HepG2 (cell line): Measurements from ENCODE around the gene SULT1C4. TPM values are rescaled to one million over a fixed set of nuclear protein-coding genes. Genes with fewer than 3 reads are reported as not detected.

Experiments
- ATAC-seq: fragments of 200-7000 bp; cut with Tn5 transposase; 3 replicates; pipeline ENCODE4 v1.9.1; 2020; ENCODE audit warnings: mild to moderate bottlenecking, moderate library complexity
- BruUV-seq: library from RNA; stranded (reverse); fragments of 400-500 nt; replicated peaks from 2 replicates; lab custom pipeline; 2021; lab: Mats Ljungman, UMichigan
- CTCF ChIA-PET: fragments of 300-600 bp; formaldehyde crosslinking; extraction: SDS; loops from one replicate; lab custom pipeline; 2021; ENCODE audit warnings: low total read pairs, inconsistent platforms, low intra/inter-chr PET ratio; lab: Yijun Ruan, JAX
- POLR2A ChIA-PET: fragments of 350-600 bp; sonication (Branson Sonifier 250); formaldehyde crosslinking; loops from one replicate; lab custom pipeline; 2020; ENCODE audit warnings: antibody characterized with exemption, inconsistent platforms; lab: Yijun Ruan, JAX
- DNase-seq: peaks from one replicate; pipeline ENCODE4 v3.0.0-alpha.2; 2015; ENCODE audit warnings: low spot score
- FAIRE-seq: peaks from 3 replicates; lab custom pipeline; 2011; peaks lifted over from hg19 to GRCh38; lab: Jason Lieb, UNC
- H2AFZ ChIP-seq: one replicate; pipeline ENCODE4 v1.6.1; 2011; ENCODE audit warnings: low read length, inconsistent platforms
- H3K27ac ChIP-seq: fragments of 300-600 bp; 3 replicates; pipeline ENCODE4 v1.8.0; 2011; ENCODE audit warnings: mixed run types, mild to moderate bottlenecking, mixed read lengths, low read length, inconsistent platforms; ENCODE audit not compliant: insufficient read depth; ENCODE audit errors: extremely low read length
- H3K27me3 ChIP-seq, 2 experiments: fragments of 200-600 bp in 1 of 2; 2 replicates in 1 of 2; 3 replicates in 1 of 2; pipeline versions ENCODE4 v1.6.0 to v1.8.0; 2011; ENCODE audit warnings: low read length in 2 of 2, mild to moderate bottlenecking in 2 of 2, moderate library complexity in 2 of 2, inconsistent platforms in 1 of 2; ENCODE audit not compliant: insufficient read depth in 2 of 2, control insufficient read depth in 1 of 2
- H3K36me3 ChIP-seq, 2 experiments: fragments of 200-600 bp in 1 of 2; replicated peaks in 1 of 2; 2 replicates in 1 of 2; 3 replicates in 1 of 2; pipeline versions ENCODE4 v1.5.1 to v1.8.0; 2011; ENCODE audit warnings: low read length in 2 of 2, inconsistent platforms in 1 of 2; ENCODE audit not compliant: insufficient read depth in 2 of 2, control insufficient read depth in 1 of 2
- H3K4me1 ChIP-seq: 2 replicates; pipeline ENCODE4 v1.5.1; 2012; ENCODE audit warnings: low read length, inconsistent platforms; ENCODE audit not compliant: insufficient read depth
- H3K4me2 ChIP-seq: 2 replicates; pipeline ENCODE4 v1.6.0; 2011; ENCODE audit warnings: low read depth, low read length, inconsistent platforms
- H3K4me3 ChIP-seq, 3 experiments: fragments of 200-600 bp in 1 of 3; sonication (generic), shearing (Covaris generic) in 1 of 3; replicated peaks in 1 of 3; 2 replicates each; pipeline ENCODE4 v1.5.1; 2011 to 2016; ENCODE audit warnings: low read length in 3 of 3, inconsistent platforms in 2 of 3, low read depth in 2 of 3, mild to moderate bottlenecking in 2 of 3, control low read depth in 1 of 3, mixed read lengths in 1 of 3; ENCODE audit not compliant: insufficient read depth in 1 of 3
- H3K79me2 ChIP-seq: one replicate; pipeline ENCODE4 v1.6.1; 2011; ENCODE audit warnings: low read length, inconsistent platforms; ENCODE audit not compliant: insufficient read depth
- H3K9ac ChIP-seq: 2 replicates; pipeline ENCODE4 v1.6.0; 2011; ENCODE audit warnings: mild to moderate bottlenecking, low read depth, low read length, inconsistent platforms; ENCODE audit not compliant: insufficient read depth
- H3K9me3 ChIP-seq: 2 replicates; pipeline ENCODE4 v1.5.1; 2012; ENCODE audit warnings: mild to moderate bottlenecking, low read length
- H4K20me1 ChIP-seq: 2 replicates; pipeline ENCODE4 v1.6.0; 2011; ENCODE audit warnings: inconsistent platforms, mild to moderate bottlenecking, low read length, moderate library complexity; ENCODE audit not compliant: insufficient read depth
- ESRRA ChIP-seq: sonication (generic); formaldehyde crosslinking; IDR thresholded peaks from 2 replicates; pipeline ENCODE4 v1.5.1; 2020; ENCODE audit warnings: mild to moderate bottlenecking, low read depth, missing genetic modification reagents
- HCFC1 ChIP-seq: fragments of 150-350 bp; IDR thresholded peaks from 2 replicates; pipeline ENCODE4 v1.6.1; 2014; ENCODE audit warnings: low read depth, low read length
- RARA ChIP-seq: IDR thresholded peaks from 2 replicates; pipeline ENCODE4 v1.6.1; 2016; ENCODE audit warnings: missing genetic modification reagents, missing compliant biosample characterization
- REL ChIP-seq: sonication (generic); formaldehyde crosslinking; conservative IDR thresholded peaks from 2 replicates; pipeline ENCODE4 v1.8.0; 2022; ENCODE audit warnings: mild to moderate bottlenecking, missing genetic modification reagents, moderate library complexity
- SKI ChIP-seq: fragments of 450-650 bp; IDR thresholded peaks from one replicate; pipeline ENCODE4 v1.6.1; 2018; ENCODE audit warnings: mild to moderate bottlenecking; ENCODE audit not compliant: partially characterized antibody
- TCF7 ChIP-seq: sonication (generic); IDR thresholded peaks from 2 replicates; pipeline ENCODE4 v1.6.1; 2016; ENCODE audit warnings: antibody characterized with exemption, low read depth
- ZBTB7A ChIP-seq: sonication (generic); formaldehyde crosslinking; IDR thresholded peaks from 2 replicates; pipeline ENCODE4 v1.8.0; 2022; ENCODE audit warnings: mild to moderate bottlenecking, missing genetic modification reagents
- WGBS: methylation state at CpG from one replicate; pipeline ENCODE4 v1.1.6; 2017; ENCODE audit warnings: low lambda C conversion rate; 5-methylcytosine and 5-hydroxymethylcytosine counted together
- in situ Hi-C: cut with HindIII; loops from 2 replicates; pipeline ENCODE4 v1.10.0; 2017; ENCODE audit warnings: low pct_unique_long_range_greater_than_20kb; ENCODE audit not compliant: extremely low pct_ligation_motif_present
- intact Hi-C: fragments of 100-400 bp; cut with micrococcal nuclease; formaldehyde crosslinking; loops from one replicate; pipeline ENCODE4 v1.10.0; 2022; ENCODE audit not compliant: unreplicated experiment
- polyA plus RNA-seq, 8 experiments: library from polyadenylated mRNA; depleted of rRNA in 3 of 8; stranded (reverse) in 7 of 8; unstranded in 1 of 8; fragments of >200 nt; fragmentation: Illumina TruSeq in 4 of 8; extraction: Trizol in 4 of 8; gene quantifications; 2 replicates each; pipeline versions ENCODE4 v1.2.1 to v1.2.3, GENCODE V29; 2011 to 2016; ENCODE audit warnings: low read depth in 4 of 8, missing spikeins in 1 of 8, mixed read lengths in 1 of 8; ENCODE audit not compliant: insufficient read depth in 1 of 8
- total RNA-seq, 5 experiments: library from RNA; depleted of rRNA; stranded (reverse); fragments of >200 nt; fragmentation: Illumina TruSeq; extraction: Trizol; gene quantifications; 2 replicates each; pipeline ENCODE4 v1.2.3, GENCODE V29; 2016; ENCODE audit warnings: low read depth in 1 of 5
- TF ChIP-seq, protein P1 (sequence below): sonication (generic); formaldehyde crosslinking; IDR thresholded peaks from 2 replicates; pipeline ENCODE4 v1.8.0; 2022; ENCODE audit warnings: low read depth, missing genetic modification reagents
- TF ChIP-seq, protein P2 (sequence below), 2 experiments: fragments of 450-650 bp in 1 of 2; sonication (generic) in 1 of 2; formaldehyde crosslinking; IDR thresholded peaks; 2 replicates each; pipeline versions ENCODE4 v1.5.0 to v1.8.0; 2020 to 2022; ENCODE audit warnings: mild to moderate bottlenecking in 1 of 2, missing genetic modification reagents in 1 of 2
- TF ChIP-seq, protein P3 (sequence below): IDR thresholded peaks from 2 replicates; pipeline ENCODE4 v1.4.0; 2020; ENCODE audit warnings: mild to moderate bottlenecking, missing genetic modification reagents
- TF ChIP-seq, protein P4 (sequence below): sonication (generic); formaldehyde crosslinking; IDR thresholded peaks from 2 replicates; pipeline ENCODE4 v1.4.0; 2020; ENCODE audit warnings: mild to moderate bottlenecking, missing genetic modification reagents

The SULT1C4 gene
- total and polyA plus RNA-seq, 2 of the 13 experiments (the other 11 are each of a cell fraction or from before 2014, with no cell fraction given) = 1.3 to 8.6 TPM

DNA sequence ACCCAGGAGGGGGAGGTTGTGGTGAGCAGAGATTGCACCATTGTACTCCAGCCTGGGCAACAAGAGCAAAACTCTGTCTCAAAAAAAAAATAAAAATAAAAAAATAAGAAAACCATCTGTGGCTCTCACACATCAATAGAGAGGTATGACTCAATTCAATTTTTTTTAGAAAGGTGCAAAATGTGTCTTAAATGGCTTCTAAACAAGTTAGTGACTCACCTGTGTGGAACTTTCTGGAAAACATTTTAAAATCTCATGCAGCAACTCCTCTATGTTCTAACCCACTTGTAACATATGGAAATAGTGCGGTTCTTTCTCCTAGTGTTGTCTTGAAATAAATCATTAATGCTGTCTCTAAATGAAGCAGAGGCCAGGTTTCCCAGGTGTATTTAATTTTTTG lies 10.7 kb upstream of the SULT1C4 start (continued):
- TF ChIP-seq, protein P1, sequence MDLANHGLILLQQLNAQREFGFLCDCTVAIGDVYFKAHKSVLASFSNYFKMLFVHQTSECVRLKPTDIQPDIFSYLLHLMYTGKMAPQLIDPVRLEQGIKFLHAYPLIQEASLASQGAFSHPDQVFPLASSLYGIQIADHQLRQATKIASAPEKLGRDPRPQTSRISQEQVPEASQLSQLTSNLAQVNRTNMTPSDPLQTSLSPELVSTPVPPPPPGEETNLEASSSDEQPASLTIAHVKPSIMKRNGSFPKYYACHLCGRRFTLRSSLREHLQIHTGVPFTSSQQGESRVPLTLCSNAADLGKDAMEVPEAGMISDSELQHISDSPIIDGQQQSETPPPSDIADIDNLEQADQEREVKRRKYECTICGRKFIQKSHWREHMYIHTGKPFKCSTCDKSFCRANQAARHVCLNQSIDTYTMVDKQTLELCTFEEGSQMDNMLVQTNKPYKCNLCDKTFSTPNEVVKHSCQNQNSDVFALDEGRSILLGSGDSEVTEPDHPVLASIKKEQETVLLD (CRISPR knock-in tag) = no peak
- TF ChIP-seq, all 625 proteins: peak for 0

DNA sequence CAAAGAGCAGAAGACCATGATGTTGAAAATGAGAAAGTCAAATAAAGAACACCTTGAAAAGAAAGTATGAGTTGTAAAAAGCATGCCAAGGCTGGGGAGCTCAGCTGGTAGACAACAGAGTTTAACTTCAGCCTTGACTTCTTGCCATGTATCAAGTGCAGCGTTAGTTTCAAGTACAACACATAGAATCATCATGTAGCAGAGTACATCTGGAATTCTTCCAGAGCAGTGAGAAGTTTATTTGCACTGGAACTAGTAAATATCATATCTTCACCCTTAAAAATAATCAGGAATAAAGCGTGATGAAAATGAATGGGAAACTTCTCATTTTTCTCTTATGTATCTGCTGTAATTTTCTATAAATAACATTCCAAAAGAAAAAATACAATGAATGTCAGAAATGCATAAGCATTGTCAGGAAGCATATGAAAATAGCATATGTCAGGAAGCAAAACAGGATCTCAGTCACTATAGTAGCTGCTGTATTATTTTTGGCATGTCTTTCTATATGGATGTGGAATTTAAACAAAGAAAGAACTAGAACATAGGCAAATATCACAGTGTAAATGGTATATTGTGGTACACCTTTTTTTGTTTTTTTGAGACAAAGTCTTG lies 10.1 kb upstream of the SULT1C4 start:
- intact Hi-C loops (no loop called here), in situ Hi-C loops (no loop called here)
- DNase-seq (peak; percentile 48), FAIRE-seq (no peak), ATAC-seq (no peak)
- H3K4me3 ChIP-seq = no peak overlapping the region
- 49% methylated on average over 2 of the region's 2 CpGs for WGBS
- no peaks in the 10 kb centered on the region for H4K20me1 ChIP-seq
- H3K27ac ChIP-seq = no peak overlapping the region
- no peaks in the 10 kb centered on the region for H3K27me3 ChIP-seq
- CTCF ChIA-PET = no interaction called here
- no peaks in the 10 kb centered on the region for H3K79me2 ChIP-seq
- H3K4me2 ChIP-seq = no peak overlapping the region
- H3K9me3 ChIP-seq = peaks cover 15% of the 10 kb centered on the region
- no TSS peak for BruUV-seq
- POLR2A ChIA-PET = no interaction called here
- no peaks in the 10 kb centered on the region for H3K36me3 ChIP-seq
- no peak overlapping the region for H3K9ac ChIP-seq
- no peak overlapping the region for H2AFZ ChIP-seq
- TF ChIP-seq, protein P2, sequence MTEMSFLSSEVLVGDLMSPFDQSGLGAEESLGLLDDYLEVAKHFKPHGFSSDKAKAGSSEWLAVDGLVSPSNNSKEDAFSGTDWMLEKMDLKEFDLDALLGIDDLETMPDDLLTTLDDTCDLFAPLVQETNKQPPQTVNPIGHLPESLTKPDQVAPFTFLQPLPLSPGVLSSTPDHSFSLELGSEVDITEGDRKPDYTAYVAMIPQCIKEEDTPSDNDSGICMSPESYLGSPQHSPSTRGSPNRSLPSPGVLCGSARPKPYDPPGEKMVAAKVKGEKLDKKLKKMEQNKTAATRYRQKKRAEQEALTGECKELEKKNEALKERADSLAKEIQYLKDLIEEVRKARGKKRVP (CRISPR knock-in tag; IDR thresholded peaks at IDR 0.05) = 0 out of 4 replicates have a peak, but pooled peaks of 1 of the 2 experiments have one; percentile 17
- no peak for TF ChIP-seq ZBTB7A (CRISPR knock-in tag)
- TF ChIP-seq, protein P3, sequence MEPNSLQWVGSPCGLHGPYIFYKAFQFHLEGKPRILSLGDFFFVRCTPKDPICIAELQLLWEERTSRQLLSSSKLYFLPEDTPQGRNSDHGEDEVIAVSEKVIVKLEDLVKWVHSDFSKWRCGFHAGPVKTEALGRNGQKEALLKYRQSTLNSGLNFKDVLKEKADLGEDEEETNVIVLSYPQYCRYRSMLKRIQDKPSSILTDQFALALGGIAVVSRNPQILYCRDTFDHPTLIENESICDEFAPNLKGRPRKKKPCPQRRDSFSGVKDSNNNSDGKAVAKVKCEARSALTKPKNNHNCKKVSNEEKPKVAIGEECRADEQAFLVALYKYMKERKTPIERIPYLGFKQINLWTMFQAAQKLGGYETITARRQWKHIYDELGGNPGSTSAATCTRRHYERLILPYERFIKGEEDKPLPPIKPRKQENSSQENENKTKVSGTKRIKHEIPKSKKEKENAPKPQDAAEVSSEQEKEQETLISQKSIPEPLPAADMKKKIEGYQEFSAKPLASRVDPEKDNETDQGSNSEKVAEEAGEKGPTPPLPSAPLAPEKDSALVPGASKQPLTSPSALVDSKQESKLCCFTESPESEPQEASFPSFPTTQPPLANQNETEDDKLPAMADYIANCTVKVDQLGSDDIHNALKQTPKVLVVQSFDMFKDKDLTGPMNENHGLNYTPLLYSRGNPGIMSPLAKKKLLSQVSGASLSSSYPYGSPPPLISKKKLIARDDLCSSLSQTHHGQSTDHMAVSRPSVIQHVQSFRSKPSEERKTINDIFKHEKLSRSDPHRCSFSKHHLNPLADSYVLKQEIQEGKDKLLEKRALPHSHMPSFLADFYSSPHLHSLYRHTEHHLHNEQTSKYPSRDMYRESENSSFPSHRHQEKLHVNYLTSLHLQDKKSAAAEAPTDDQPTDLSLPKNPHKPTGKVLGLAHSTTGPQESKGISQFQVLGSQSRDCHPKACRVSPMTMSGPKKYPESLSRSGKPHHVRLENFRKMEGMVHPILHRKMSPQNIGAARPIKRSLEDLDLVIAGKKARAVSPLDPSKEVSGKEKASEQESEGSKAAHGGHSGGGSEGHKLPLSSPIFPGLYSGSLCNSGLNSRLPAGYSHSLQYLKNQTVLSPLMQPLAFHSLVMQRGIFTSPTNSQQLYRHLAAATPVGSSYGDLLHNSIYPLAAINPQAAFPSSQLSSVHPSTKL = 0 out of 2 replicates have a peak, but pooled peaks have one; percentile 18
- TF ChIP-seq HCFC1 = no peak
- peak; percentile 38; the same call in 1 of the 2 replicates for TF ChIP-seq RARA (CRISPR knock-in tag)
- 0 out of 2 replicates have a peak, but pooled peaks have one; percentile 11 for TF ChIP-seq TCF7
- TF ChIP-seq, protein P4, sequence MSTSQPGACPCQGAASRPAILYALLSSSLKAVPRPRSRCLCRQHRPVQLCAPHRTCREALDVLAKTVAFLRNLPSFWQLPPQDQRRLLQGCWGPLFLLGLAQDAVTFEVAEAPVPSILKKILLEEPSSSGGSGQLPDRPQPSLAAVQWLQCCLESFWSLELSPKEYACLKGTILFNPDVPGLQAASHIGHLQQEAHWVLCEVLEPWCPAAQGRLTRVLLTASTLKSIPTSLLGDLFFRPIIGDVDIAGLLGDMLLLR (CRISPR knock-in tag) = no peak
- TF ChIP-seq SKI = peak; percentile 61
- TF ChIP-seq REL (CRISPR knock-in tag) = no peak
- TF ChIP-seq ESRRA (CRISPR knock-in tag) = no peak
- TF ChIP-seq, all 625 proteins: peak for 5
- peaks cover 25% of the 10 kb centered on the region for H3K4me1 ChIP-seq
